Spleen (tissue), 11 donors: Measurements from ENCODE around the gene SLC46A1. TPM values are rescaled to one million over a fixed set of nuclear protein-coding genes. Genes with fewer than 3 reads are reported as not detected.

ENCODE experiments used
- DNase-seq: peaks from one replicate; pipeline ENCODE4 v3.0.0-alpha.2; 2020
- H3K27ac ChIP-seq, 8 donors: fragments of 200-600 bp; sonication (generic) in 7 of 8; 1 replicate in 4 of 8; 2 replicates in 4 of 8; pipeline versions ENCODE4 v1.5.0 to v1.8.0; 2016 to 2021; ENCODE audit warnings: inconsistent platforms in 4 of 8, mild to moderate bottlenecking in 4 of 8, moderate library complexity in 1 of 8
- H3K27me3 ChIP-seq, 7 donors: fragments of 200-600 bp; sonication (generic) in 6 of 7; replicated peaks in 1 of 7; 1 replicate in 4 of 7; 2 replicates in 3 of 7; pipeline versions ENCODE4 v1.5.0 to v1.8.0; 2016 to 2021; ENCODE audit warnings: inconsistent platforms in 3 of 7, mild to moderate bottlenecking in 1 of 7
- H3K36me3 ChIP-seq, 6 donors: fragments of 200-600 bp; sonication (generic) in 5 of 6; 1 replicate in 4 of 6; 2 replicates in 2 of 6; pipeline versions ENCODE4 v1.5.0 to v1.8.0; 2016 to 2021; ENCODE audit warnings: inconsistent platforms in 2 of 6
- H3K4me1 ChIP-seq, 6 donors: fragments of 200-600 bp; sonication (generic) in 5 of 6; 1 replicate in 3 of 6; 2 replicates in 3 of 6; pipeline versions ENCODE4 v1.5.0 to v1.8.0; 2016 to 2021; ENCODE audit warnings: inconsistent platforms in 3 of 6
- H3K4me3 ChIP-seq, 8 donors: fragments of 200-600 bp; sonication (generic) in 7 of 8; 1 replicate in 4 of 8; 2 replicates in 4 of 8; pipeline versions ENCODE4 v1.5.0 to v1.8.0; 2016 to 2021; ENCODE audit warnings: inconsistent platforms in 4 of 8, mild to moderate bottlenecking in 4 of 8, moderate library complexity in 2 of 8
- H3K9me3 ChIP-seq, 8 donors: fragments of 200-600 bp; sonication (generic) in 7 of 8; 1 replicate in 4 of 8; 2 replicates in 4 of 8; pipeline versions ENCODE4 v1.5.0 to v1.8.0; 2016 to 2021; ENCODE audit warnings: inconsistent platforms in 4 of 8
- CTCF ChIP-seq, 11 experiments: fragments of 200-600 bp in 7 of 11; fragments of 450-650 bp in 4 of 11; sonication (generic) in 4 of 11; IDR thresholded peaks in 8 of 11; conservative IDR thresholded peaks in 3 of 11; 1 replicate in 7 of 11; 2 replicates in 4 of 11; pipeline versions ENCODE4 v1.4.0 to v1.8.0; 2016 to 2021; ENCODE audit warnings: antibody characterized with exemption in 11 of 11, inconsistent platforms in 4 of 11, mild to moderate bottlenecking in 1 of 11
- POLR2A ChIP-seq, 3 donors: fragments of 450-650 bp; IDR thresholded peaks; one replicate each; pipeline ENCODE4 v1.5.1; 2017; ENCODE audit warnings: antibody characterized with exemption in 3 of 3, mild to moderate bottlenecking in 1 of 3
- POLR2AphosphoS5 ChIP-seq, 3 donors: sonication (generic); formaldehyde crosslinking; IDR thresholded peaks; one replicate each; pipeline ENCODE4 v1.5.1; 2017; ENCODE audit warnings: antibody characterized with exemption in 3 of 3
- WGBS, 5 donors: extraction: QIAGEN DNeasy Blood & Tissue Kit in 3 of 5; methylation state at CpG; one replicate each; pipeline versions ENCODE4 v1.1.5 to v1.1.7; 2013 to 2018; 5-methylcytosine and 5-hydroxymethylcytosine counted together
- intact Hi-C: fragments of 100-400 bp; cut with DNase I; formaldehyde crosslinking; loops from one replicate; pipeline ENCODE4 v1.15.0; 2023; ENCODE audit warnings: low total_unique reads
- polyA plus RNA-seq, 3 donors: library from polyadenylated mRNA; stranded (reverse); fragments of 200-250 nt; gene quantifications; one replicate each; pipeline ENCODE4 v1.2.1, GENCODE V29; 2013
- total RNA-seq, 7 donors: library from RNA; depleted of rRNA in 3 of 7; stranded (reverse); fragments of >200 nt in 3 of 7; fragmentation: NEBNext Ultra II Directional in 4 of 7; extraction: Animal tissue kit (Norgen Biotek cat#: 25700) in 4 of 7; gene quantifications; one replicate each; pipeline versions ENCODE4 v1.1.0 to v1.2.1, GENCODE V29; 2016 to 2021
- donor health status: healthy with polysubstance abuse.
- donor health status: DM: no; HTN: no; CAD: no; lungs with moderate emphysema.
- donor health status: DM: no; HTN: no; CAD: no.
- donor health status: Bipolar disorder and iron deficiency.
- donor health status: healthy.
- donor health status: DM: no; HTN: no; CAD: no.
- donor health status: DM: yes; HTN: yes; CAD: no.

Gene SLC46A1
- total and polyA plus RNA-seq, 10 donors = 2.1 to 28.9 (median 20.6) TPM

DNA sequence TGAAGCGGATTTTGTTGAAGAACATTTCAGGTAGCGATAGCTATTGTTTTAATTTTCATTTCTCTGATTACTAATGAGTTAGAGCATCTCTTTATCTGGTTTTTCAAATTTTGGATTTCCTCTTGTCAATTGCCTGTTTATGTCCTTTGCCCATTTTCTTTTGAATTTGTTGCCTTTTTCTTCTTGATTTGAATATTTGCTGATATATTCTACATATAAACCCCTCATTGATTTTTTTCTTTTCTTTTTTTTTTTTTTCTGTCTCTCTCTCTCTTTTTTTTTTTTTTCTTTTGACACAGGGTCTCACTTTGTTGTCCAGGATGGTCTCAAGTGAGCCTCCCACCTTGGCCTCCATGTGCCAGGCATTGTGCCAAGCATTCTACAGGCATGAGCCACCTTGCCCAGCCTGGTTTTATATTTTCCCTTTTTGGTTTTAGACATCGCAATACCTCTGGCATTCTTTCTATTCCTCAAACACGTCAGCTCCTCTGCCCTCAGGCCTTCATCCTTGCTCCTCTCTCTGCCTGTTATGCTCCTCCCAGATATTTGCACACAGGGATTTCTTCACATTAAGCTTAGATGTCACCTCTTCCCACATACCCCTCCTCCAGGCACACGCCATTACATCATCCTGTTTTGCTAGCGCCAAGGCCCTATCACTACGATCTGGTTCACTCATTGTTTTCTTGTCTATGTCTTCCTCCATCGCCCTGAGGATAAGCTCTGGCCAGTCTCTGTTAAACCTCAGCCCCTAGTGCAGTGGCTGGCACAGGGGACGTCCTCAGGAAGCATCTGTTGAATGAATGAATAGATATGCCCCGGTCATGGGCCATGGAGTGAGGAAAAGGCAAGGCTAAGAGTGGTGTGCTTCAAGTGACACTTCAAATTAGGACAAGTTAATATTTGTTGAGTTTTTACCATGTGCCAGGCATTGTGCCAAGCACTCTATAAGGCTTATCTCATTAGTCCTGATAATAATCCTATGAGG lies 25.9 kb downstream of the SLC46A1 start:
- no peaks in the 10 kb centered on the region for H3K9me3 ChIP-seq
- H3K27me3 ChIP-seq = peaks cover 0 to 27% (median 0%) of the 10 kb centered on the region in 7 donors
- no peak overlapping the region for H3K4me3 ChIP-seq
- TF ChIP-seq POLR2A (IDR thresholded peaks at IDR 0.05) (no peak), POLR2AphosphoS5 (IDR thresholded peaks at IDR 0.05) (peak in 1 of 3 donors; percentile 63)
- 53 to 65% (median 60%) methylated on average over 10 of the region's 10 CpGs for WGBS, 5 donors
- no peak for DNase-seq
- no peak overlapping the region for H3K27ac ChIP-seq
- peaks cover 10 to 39% (median 24%) of the 10 kb centered on the region in 6 donors for H3K4me1 ChIP-seq
- intact Hi-C loops = no loop called here
- peaks cover 0 to 7% (median 0%) of the 10 kb centered on the region in 6 donors for H3K36me3 ChIP-seq

DNA sequence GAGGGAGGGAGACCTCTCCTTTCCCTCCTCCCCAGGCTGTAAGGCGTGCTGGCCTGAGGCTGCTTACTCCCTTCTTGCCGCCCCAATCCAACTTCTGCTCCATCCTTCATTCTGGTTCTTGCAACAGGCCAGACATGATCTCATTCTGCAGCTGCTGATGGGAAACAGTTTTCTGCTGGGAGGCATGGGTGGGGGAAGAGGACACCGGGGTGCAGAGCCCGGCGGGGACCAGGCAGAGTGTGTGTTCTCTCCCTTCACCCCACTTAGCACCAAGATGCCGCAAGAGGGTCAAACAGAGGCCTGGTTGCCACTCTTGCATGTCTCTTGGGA lies 33.1 kb downstream of the SLC46A1 start:
- intact Hi-C loops = no loop called here
- TF ChIP-seq POLR2AphosphoS5 (IDR thresholded peaks at IDR 0.05) = no peak
- no peak for TF ChIP-seq POLR2A (IDR thresholded peaks at IDR 0.05)
- TF ChIP-seq CTCF (IDR thresholded peaks at IDR 0.05 in 8 of 11, conservative IDR thresholded peaks at IDR 0.05 in 3 of 11) = no peak

DNA sequence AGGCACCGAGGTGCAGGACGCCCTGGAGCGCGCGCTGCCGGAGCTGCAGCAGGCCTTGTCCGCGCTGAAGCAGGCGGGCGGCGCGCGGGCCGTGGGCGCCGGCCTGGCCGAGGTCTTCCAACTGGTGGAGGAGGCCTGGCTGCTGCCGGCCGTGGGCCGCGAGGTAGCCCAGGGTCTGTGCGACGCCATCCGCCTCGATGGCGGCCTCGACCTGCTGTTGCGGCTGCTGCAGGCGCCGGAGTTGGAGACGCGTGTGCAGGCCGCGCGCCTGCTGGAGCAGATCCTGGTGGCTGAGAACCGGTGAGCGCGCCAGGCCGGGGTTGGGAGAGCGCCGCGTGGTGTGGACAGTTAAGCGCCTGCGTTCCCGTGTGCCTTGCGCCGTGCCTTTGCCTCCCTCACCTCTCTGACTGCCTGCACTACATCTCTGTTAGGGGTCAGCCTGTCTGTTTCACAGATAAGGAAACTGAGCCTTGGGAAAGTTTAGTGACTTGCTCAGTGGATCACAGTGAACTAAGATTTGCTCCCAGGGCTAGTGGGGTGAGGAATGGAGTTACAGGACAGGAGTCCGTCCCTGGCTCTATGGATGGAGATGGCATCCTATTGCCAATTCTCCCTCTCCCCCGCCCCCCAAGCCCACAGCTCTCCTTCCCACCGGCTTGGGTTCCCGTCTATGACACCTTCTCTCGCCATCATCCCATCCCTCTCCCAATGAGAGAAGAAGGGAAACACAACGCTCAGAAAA lies 33.6 kb downstream of the SLC46A1 start:
- Histone ChIP-seq H3K4me3 (peak overlapping the region; percentile 50 to 88 (median 68)), H3K36me3 (no peaks in the 10 kb centered on the region), H3K27ac (peak overlapping the region in 7 of 8 donors; percentile 63 to 86 (median 75)), H3K4me1 (peaks cover 10 to 44% (median 29%) of the 10 kb centered on the region in 6 donors), H3K9me3 (no peaks in the 10 kb centered on the region), H3K27me3 (peaks cover 0 to 18% (median 0%) of the 10 kb centered on the region in 7 donors)
- TF ChIP-seq POLR2AphosphoS5 (IDR thresholded peaks at IDR 0.05) (peak in 1 of 3 donors; percentile 43), CTCF (IDR thresholded peaks at IDR 0.05 in 8 of 11, conservative IDR thresholded peaks at IDR 0.05 in 3 of 11) (no peak)
- intact Hi-C loops = no loop called here
- WGBS, 5 donors = 7 to 34% (median 11%) methylated on average over 11 to 53 of the region's 53 CpGs
- DNase-seq = peak; percentile 79

More for the DNA sequence above, 33.1 kb downstream of the SLC46A1 start:
- H3K36me3 ChIP-seq = peaks cover 0 to 5% (median 0%) of the 10 kb centered on the region in 6 donors
- H3K4me1 ChIP-seq = peaks cover 10 to 44% (median 29%) of the 10 kb centered on the region in 6 donors
- no peak for DNase-seq
- no peak overlapping the region for H3K27ac ChIP-seq
- H3K9me3 ChIP-seq = no peaks in the 10 kb centered on the region
- 88 to 97% (median 92%) methylated on average over 6 of the region's 6 CpGs for WGBS, 5 donors
- peak overlapping the region in 2 of 8 donors; percentile 75 to 88 for H3K4me3 ChIP-seq
- peaks cover 0 to 18% (median 0%) of the 10 kb centered on the region in 7 donors for H3K27me3 ChIP-seq

GRCh38 chr17:28371245-28372202 lies 34.5 kb downstream of the SLC46A1 start, which contains the start of gene SARM1:
TSS of gene SARM1 (plus strand) at chr17:28371694. CDS start at chr17:28372033, 339 bp downstream.
- Histone ChIP-seq H3K27me3 (peaks cover 0 to 18% (median 0%) of the 10 kb centered on the region in 7 donors), H3K9me3 (no peaks in the 10 kb centered on the region), H3K36me3 (no peaks in the 10 kb centered on the region), H3K27ac (peak within 1 kb of the TSS; percentile 8 to 86 (median 72)), H3K4me3 (peak within 1 kb of the TSS; percentile 50 to 88 (median 68)), H3K4me1 (peaks cover 10 to 44% (median 29%) of the 10 kb centered on the region in 6 donors)
- intact Hi-C loops = no loop called here
- WGBS, 5 donors = 0 to 1% (median 0%) methylated on average over 53 to 80 of the region's 80 CpGs
- peak; percentile 96 for DNase-seq
- TF ChIP-seq CTCF (IDR thresholded peaks at IDR 0.05 in 8 of 11, conservative IDR thresholded peaks at IDR 0.05 in 3 of 11) = no peak
- peak; percentile 59 to 67 (median 59) for TF ChIP-seq POLR2AphosphoS5 (IDR thresholded peaks at IDR 0.05)
